ENCODE data around the gene TMEM144. TPM values are rescaled to one million over a fixed set of nuclear protein-coding genes. Genes with fewer than 3 reads are reported as not detected.
A peak's percentile ranks its signal among the peaks of the same experiment; 100 is the strongest.

The TMEM144 gene
- total and polyA plus RNA-seq, 2 donors (not counting 1 experiment from before 2014, with no cell fraction given), result 1.5 to 4.6 TPM

DNA sequence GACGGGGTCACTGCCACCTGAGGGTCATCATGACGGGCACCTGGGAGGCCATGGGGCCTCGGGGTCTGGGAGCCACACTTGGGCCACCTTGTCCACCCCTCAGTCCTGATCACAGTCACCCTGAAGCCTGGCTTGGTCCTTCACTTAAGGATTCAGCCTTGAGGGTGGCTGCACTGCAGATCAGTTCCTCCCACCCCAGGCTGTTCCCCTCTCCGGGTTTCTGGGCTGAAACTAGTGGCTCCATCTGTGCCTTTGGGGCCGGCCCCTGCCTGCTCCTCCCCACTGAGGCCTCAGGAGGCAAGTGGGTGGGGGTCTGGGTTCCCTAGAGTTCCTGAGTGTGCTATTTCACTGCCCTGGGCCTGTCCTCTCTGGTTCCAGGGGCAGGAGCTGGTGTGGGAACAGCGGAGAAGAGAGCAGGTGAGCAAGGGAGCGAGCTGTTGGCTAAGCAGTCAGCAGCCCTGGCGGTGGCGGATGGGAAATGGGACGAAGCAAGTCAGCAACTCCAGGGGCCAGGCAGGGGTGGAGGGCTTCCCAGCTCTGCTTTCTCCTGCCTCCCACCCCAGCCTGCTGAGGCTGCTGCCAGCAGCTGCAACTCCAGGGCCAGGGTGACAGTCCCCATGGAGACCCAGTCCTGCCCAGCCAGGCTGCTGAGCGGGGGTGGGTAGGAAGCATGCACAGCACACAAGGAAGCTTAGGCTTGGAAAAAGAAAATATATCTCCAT is 81.2 kb downstream of the TMEM144 start:
- H3K4me3 ChIP-seq (replicated peaks in 1 of 4; ENCODE audit: control extremely low read depth in 1 of 4, insufficient read depth in 1 of 4, low read depth in 3 of 4, low read length in 4 of 4), result no peak overlapping the region
- no peak overlapping the region for H3K4me2 ChIP-seq (ENCODE audit: extremely low read depth, insufficient read depth, low read length)
- H2AFZ ChIP-seq (ENCODE audit: low read length), result no peak overlapping the region
- no peak for DNase-seq (ENCODE audit: low read depth in 2 of 2)
- H3K27me3 ChIP-seq (ENCODE audit: control insufficient read depth, insufficient read depth, low read length), result no peaks in the 10 kb centered on the region
- no peaks in the 10 kb centered on the region for H3K36me3 ChIP-seq (ENCODE audit: control insufficient read depth, insufficient read depth, low read length)
- H4K20me1 ChIP-seq (ENCODE audit: control insufficient read depth, extremely low read depth, insufficient read depth, low read length), result no peaks in the 10 kb centered on the region
- no peak overlapping the region for H3K9ac ChIP-seq (ENCODE audit: insufficient read depth, low read length)
- H3K4me1 ChIP-seq (ENCODE audit: control insufficient read depth, extremely low read depth, insufficient read depth, low read length), result no peaks in the 10 kb centered on the region
- no peaks in the 10 kb centered on the region for H3K79me2 ChIP-seq (ENCODE audit: control insufficient read depth, insufficient read depth, low read length)
- H3K27ac ChIP-seq (ENCODE audit: insufficient read depth, low read length), result no peak overlapping the region
- no peak for TF ChIP-seq EZH2 (IDR thresholded peaks at IDR 0.05; ENCODE audit: low read length, missing control alignments)
- TF ChIP-seq, protein P1, sequence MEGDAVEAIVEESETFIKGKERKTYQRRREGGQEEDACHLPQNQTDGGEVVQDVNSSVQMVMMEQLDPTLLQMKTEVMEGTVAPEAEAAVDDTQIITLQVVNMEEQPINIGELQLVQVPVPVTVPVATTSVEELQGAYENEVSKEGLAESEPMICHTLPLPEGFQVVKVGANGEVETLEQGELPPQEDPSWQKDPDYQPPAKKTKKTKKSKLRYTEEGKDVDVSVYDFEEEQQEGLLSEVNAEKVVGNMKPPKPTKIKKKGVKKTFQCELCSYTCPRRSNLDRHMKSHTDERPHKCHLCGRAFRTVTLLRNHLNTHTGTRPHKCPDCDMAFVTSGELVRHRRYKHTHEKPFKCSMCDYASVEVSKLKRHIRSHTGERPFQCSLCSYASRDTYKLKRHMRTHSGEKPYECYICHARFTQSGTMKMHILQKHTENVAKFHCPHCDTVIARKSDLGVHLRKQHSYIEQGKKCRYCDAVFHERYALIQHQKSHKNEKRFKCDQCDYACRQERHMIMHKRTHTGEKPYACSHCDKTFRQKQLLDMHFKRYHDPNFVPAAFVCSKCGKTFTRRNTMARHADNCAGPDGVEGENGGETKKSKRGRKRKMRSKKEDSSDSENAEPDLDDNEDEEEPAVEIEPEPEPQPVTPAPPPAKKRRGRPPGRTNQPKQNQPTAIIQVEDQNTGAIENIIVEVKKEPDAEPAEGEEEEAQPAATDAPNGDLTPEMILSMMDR (conservative IDR thresholded peaks at IDR 0.05 in 1 of 2, IDR thresholded peaks at IDR 0.05 in 1 of 2; ENCODE audit: low read depth in 1 of 2, low read length in 2 of 2), result no peak
- no peaks in the 10 kb centered on the region for H3K9me3 ChIP-seq (ENCODE audit: control insufficient read depth, insufficient read depth, low read depth, low read length)

- H4K20me1 ChIP-seq (ENCODE audit: control insufficient read depth, extremely low read depth, insufficient read depth, low read length), result no peaks in the 10 kb centered on the region
- no peaks in the 10 kb centered on the region for H3K79me2 ChIP-seq (ENCODE audit: control insufficient read depth, insufficient read depth, low read length)
- no peak overlapping the region for H3K9ac ChIP-seq (ENCODE audit: insufficient read depth, low read length)
- no peak overlapping the region for H3K4me3 ChIP-seq (replicated peaks in 1 of 4; ENCODE audit: control extremely low read depth in 1 of 4, insufficient read depth in 1 of 4, low read depth in 3 of 4, low read length in 4 of 4)
- TF ChIP-seq, protein P1 (conservative IDR thresholded peaks at IDR 0.05 in 1 of 2, IDR thresholded peaks at IDR 0.05 in 1 of 2; ENCODE audit: low read depth in 1 of 2, low read length in 2 of 2), result no peak
- no peak for TF ChIP-seq EZH2 (IDR thresholded peaks at IDR 0.05; ENCODE audit: low read length, missing control alignments)
- H3K4me2 ChIP-seq (ENCODE audit: extremely low read depth, insufficient read depth, low read length), result no peak overlapping the region
- no peak overlapping the region for H2AFZ ChIP-seq (ENCODE audit: low read length)
- H3K27me3 ChIP-seq (ENCODE audit: control insufficient read depth, insufficient read depth, low read length), result no peaks in the 10 kb centered on the region
- H3K4me1 ChIP-seq (ENCODE audit: control insufficient read depth, extremely low read depth, insufficient read depth, low read length), result no peaks in the 10 kb centered on the region
- H3K36me3 ChIP-seq (ENCODE audit: control insufficient read depth, insufficient read depth, low read length), result no peaks in the 10 kb centered on the region
- H3K9me3 ChIP-seq (ENCODE audit: control insufficient read depth, insufficient read depth, low read depth, low read length), result no peaks in the 10 kb centered on the region
- H3K27ac ChIP-seq (ENCODE audit: insufficient read depth, low read length), result no peak overlapping the region
- DNase-seq (ENCODE audit: low read depth in 2 of 2), result no peak
Measured at GRCh38 chr4:158292156-158292555, 81.9 kb downstream of the TMEM144 start.

DNA sequence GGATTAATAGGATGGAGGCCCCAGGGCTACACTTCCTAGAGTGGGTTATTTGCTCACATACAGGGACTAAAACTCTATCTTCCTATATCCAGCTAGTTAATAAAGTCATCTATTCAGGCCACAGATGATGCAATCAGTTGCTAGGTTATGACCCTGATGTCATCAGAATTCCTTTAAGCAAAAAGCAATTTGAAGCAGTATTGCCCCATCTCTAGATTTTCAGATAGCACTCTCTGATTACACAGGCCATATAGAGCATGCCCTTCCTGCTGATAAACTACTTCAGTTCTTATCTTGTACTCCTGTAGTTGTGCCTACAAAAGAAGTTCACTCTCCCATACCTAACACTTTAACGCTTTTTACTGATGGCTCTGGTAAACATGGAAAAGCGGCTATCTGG is 84.8 kb downstream of the TMEM144 start:
- DNase-seq (ENCODE audit: low read depth in 2 of 2), result peak in 1 of 2 donors; percentile 8
- no peak overlapping the region for H3K4me3 ChIP-seq (replicated peaks in 1 of 4; ENCODE audit: control extremely low read depth in 1 of 4, insufficient read depth in 1 of 4, low read depth in 3 of 4, low read length in 4 of 4)
- no peak for TF ChIP-seq EZH2 (IDR thresholded peaks at IDR 0.05; ENCODE audit: low read length, missing control alignments)
- TF ChIP-seq, protein P1 (conservative IDR thresholded peaks at IDR 0.05 in 1 of 2, IDR thresholded peaks at IDR 0.05 in 1 of 2; ENCODE audit: low read depth in 1 of 2, low read length in 2 of 2), result no peak

More for the DNA sequence above, 84.8 kb downstream of the TMEM144 start:
- H3K9ac ChIP-seq (ENCODE audit: insufficient read depth, low read length), result no peak overlapping the region
- H4K20me1 ChIP-seq (ENCODE audit: control insufficient read depth, extremely low read depth, insufficient read depth, low read length), result no peaks in the 10 kb centered on the region
- H3K4me2 ChIP-seq (ENCODE audit: extremely low read depth, insufficient read depth, low read length), result no peak overlapping the region
- no peaks in the 10 kb centered on the region for H3K9me3 ChIP-seq (ENCODE audit: control insufficient read depth, insufficient read depth, low read depth, low read length)
- no peaks in the 10 kb centered on the region for H3K79me2 ChIP-seq (ENCODE audit: control insufficient read depth, insufficient read depth, low read length)
- no peaks in the 10 kb centered on the region for H3K36me3 ChIP-seq (ENCODE audit: control insufficient read depth, insufficient read depth, low read length)
- no peaks in the 10 kb centered on the region for H3K27me3 ChIP-seq (ENCODE audit: control insufficient read depth, insufficient read depth, low read length)
- no peak overlapping the region for H3K27ac ChIP-seq (ENCODE audit: insufficient read depth, low read length)
- H2AFZ ChIP-seq (ENCODE audit: low read length), result no peak overlapping the region
- H3K4me1 ChIP-seq (ENCODE audit: control insufficient read depth, extremely low read depth, insufficient read depth, low read length), result no peaks in the 10 kb centered on the region
